Mammary epithelial cell (primary cell): Measurements from ENCODE around the gene TMEM203.

Experiments
- CTCF ChIP-seq, 2 donors: IDR thresholded peaks in 1 of 2; conservative IDR thresholded peaks in 1 of 2; 2 replicates each; pipeline ENCODE4 v1.5.1; 2011 to 2012; ENCODE audit warnings: inconsistent platforms in 2 of 2, low read length in 2 of 2, mild to moderate bottlenecking in 2 of 2, control low read depth in 1 of 2, low read depth in 1 of 2; ENCODE audit not compliant: insufficient read depth in 1 of 2; ENCODE audit errors: extremely low read depth in 1 of 2
- EZH2 ChIP-seq: IDR thresholded peaks from 2 replicates; pipeline ENCODE4 v1.6.1; 2012; ENCODE audit warnings: low read length, inconsistent platforms, borderline replicate concordance

DNA sequence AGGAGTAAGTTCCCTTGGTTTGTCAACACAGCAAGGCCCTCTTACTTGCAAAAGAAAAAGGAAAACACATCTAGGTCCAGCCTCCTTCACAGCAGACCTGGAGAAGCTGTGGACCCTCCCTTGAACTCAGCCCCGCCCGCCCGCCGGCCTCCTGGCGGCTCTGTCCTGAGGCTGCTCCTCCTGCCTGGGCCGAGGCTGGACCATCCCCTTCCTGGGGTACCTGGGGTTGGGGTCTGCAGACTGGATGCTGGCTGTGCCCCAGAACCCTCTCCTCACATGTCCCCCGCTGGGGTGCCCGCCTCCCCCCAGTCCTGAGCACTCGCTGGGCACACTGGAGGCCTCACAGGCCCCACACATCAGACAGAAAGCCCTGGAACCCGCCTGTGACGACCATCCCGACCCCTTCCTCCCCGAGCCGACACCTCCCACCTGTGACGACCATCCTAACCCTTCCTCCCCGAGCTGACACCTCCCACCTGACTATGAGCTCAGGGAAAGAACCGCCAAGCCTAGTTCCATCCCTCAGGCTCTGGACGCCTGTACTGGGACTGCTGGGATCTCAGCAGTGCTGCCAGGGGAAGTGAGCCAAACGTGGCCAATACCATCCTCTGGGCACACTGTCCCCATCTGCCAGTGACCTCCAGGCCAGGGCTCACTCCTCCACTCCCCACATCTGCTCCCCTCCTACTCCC lies 26.4 kb downstream of the TMEM203 start:
- no peak for TF ChIP-seq CTCF (conservative IDR thresholded peaks at IDR 0.05 in 1 of 2, IDR thresholded peaks at IDR 0.05 in 1 of 2; ENCODE audit: extremely low read depth in 1 of 2, insufficient read depth in 1 of 2, low read depth in 1 of 2, low read length in 2 of 2)
- TF ChIP-seq EZH2 = no peak
